A549 (cell line): ENCODE data around the gene GSTO2. TPM values are rescaled to one million over a fixed set of nuclear protein-coding genes. Genes with fewer than 3 reads are reported as not detected.

ENCODE experiments used
- BHLHE40 ChIP-seq: IDR thresholded peaks from 2 replicates; pipeline ENCODE4 v1.6.1; 2012; ENCODE audit warnings: low read depth, low read length, inconsistent platforms
- CBX8 ChIP-seq: fragments of 200-600 bp; sonication (generic); IDR thresholded peaks from 2 replicates; pipeline ENCODE4 v1.6.1; 2016
- CEBPB ChIP-seq, 2 experiments: fragments of >200 bp in 1 of 2; sonication (Bioruptor Twin) in 1 of 2; formaldehyde crosslinking in 1 of 2; IDR thresholded peaks; 2 replicates each; pipeline ENCODE4 v1.6.1; 2012 to 2016
- CHD2 ChIP-seq: fragments of 150-350 bp; IDR thresholded peaks from 2 replicates; pipeline ENCODE4 v1.6.1; 2014; ENCODE audit warnings: low read length; ENCODE audit not compliant: partially characterized antibody
- CHD4 ChIP-seq: fragments of 200-600 bp; sonication (generic); IDR thresholded peaks from 2 replicates; pipeline ENCODE4 v1.6.1; 2016; ENCODE audit warnings: antibody characterized with exemption, mild to moderate bottlenecking, borderline replicate concordance
- EP300 ChIP-seq, 2 experiments: fragments of >200 bp; sonication (Bioruptor Twin); formaldehyde crosslinking; IDR thresholded peaks; 2 replicates in 1 of 2; 3 replicates in 1 of 2; pipeline ENCODE4 v1.6.1; 2016 to 2017
- ESRRA ChIP-seq: fragments of 150-350 bp; IDR thresholded peaks from 2 replicates; pipeline ENCODE4 v1.6.1; 2014; ENCODE audit warnings: mild to moderate bottlenecking, low read length, borderline replicate concordance
- FOXS1 ChIP-seq: fragments of 250-450 bp; sonication (Bioruptor Pico); IDR thresholded peaks from 2 replicates; pipeline ENCODE4 v1.5.0; 2020; ENCODE audit warnings: mild to moderate bottlenecking, moderate library complexity
- GATA3 ChIP-seq: IDR thresholded peaks from 2 replicates; pipeline ENCODE4 v1.6.1; 2012; ENCODE audit warnings: borderline replicate concordance
- HEYL ChIP-seq: fragments of 250-450 bp; sonication (Bioruptor Pico); IDR thresholded peaks from 2 replicates; pipeline ENCODE4 v1.8.0; 2021; ENCODE audit warnings: mild to moderate bottlenecking, moderate library complexity
- HOXA7 ChIP-seq: fragments of 250-450 bp; sonication (Bioruptor Pico); IDR thresholded peaks from 2 replicates; pipeline ENCODE4 v1.5.0; 2020; ENCODE audit warnings: mild to moderate bottlenecking, moderate library complexity
- HOXB5 ChIP-seq: fragments of 250-450 bp; sonication (Bioruptor Pico); IDR thresholded peaks from 2 replicates; pipeline ENCODE4 v1.5.0; 2020; ENCODE audit warnings: mild to moderate bottlenecking, moderate library complexity
- JUN ChIP-seq, 2 experiments: fragments of >200 bp; sonication (Bioruptor Twin); formaldehyde crosslinking; IDR thresholded peaks; 2 replicates in 1 of 2; 3 replicates in 1 of 2; pipeline ENCODE4 v1.6.1; 2016 to 2017
- KDM1A ChIP-seq: fragments of 200-600 bp; sonication (generic); IDR thresholded peaks from 2 replicates; pipeline ENCODE4 v1.6.1; 2016; ENCODE audit warnings: low read depth, mild to moderate bottlenecking
- KDM5A ChIP-seq: fragments of 200-600 bp; sonication (generic); IDR thresholded peaks from 2 replicates; pipeline ENCODE4 v1.6.1; 2016; ENCODE audit warnings: antibody characterized with exemption, mild to moderate bottlenecking
- NFE2L2 ChIP-seq: fragments of 150-350 bp; conservative IDR thresholded peaks from 2 replicates; pipeline ENCODE4 v1.6.1; 2014; ENCODE audit warnings: low read length
- NPAS2 ChIP-seq: fragments of 250-450 bp; sonication (Bioruptor Pico); IDR thresholded peaks from 2 replicates; pipeline ENCODE4 v1.8.0; 2022; ENCODE audit warnings: mild to moderate bottlenecking, moderate library complexity, borderline replicate concordance
- PHF8 ChIP-seq: fragments of 200-600 bp; sonication (generic); IDR thresholded peaks from 2 replicates; pipeline ENCODE4 v1.6.1; 2016; ENCODE audit warnings: low read depth, mild to moderate bottlenecking, antibody characterized with exemption, moderate library complexity, borderline replicate concordance
- POLR2A ChIP-seq: IDR thresholded peaks from 2 replicates; pipeline ENCODE4 v1.6.1; 2012; ENCODE audit warnings: mild to moderate bottlenecking, low read length
- POLR2AphosphoS2 ChIP-seq: conservative IDR thresholded peaks from 2 replicates; pipeline ENCODE4 v1.6.1; 2012; ENCODE audit warnings: low read length, improper control_type of control experiment, inconsistent platforms
- RARB ChIP-seq: fragments of 250-450 bp; sonication (Bioruptor Pico); IDR thresholded peaks from 2 replicates; pipeline ENCODE4 v1.8.0; 2021; ENCODE audit warnings: mild to moderate bottlenecking, moderate library complexity
- RCOR1 ChIP-seq: fragments of 150-350 bp; IDR thresholded peaks from 2 replicates; pipeline ENCODE4 v1.6.1; 2014; ENCODE audit warnings: antibody characterized with exemption, low read length, low read depth
- RFX5 ChIP-seq: fragments of 450-650 bp; IDR thresholded peaks from 2 replicates; pipeline ENCODE4 v1.7.1; 2014; ENCODE audit warnings: antibody characterized with exemption, mild to moderate bottlenecking, moderate library complexity
- TFCP2L1 ChIP-seq: fragments of 250-450 bp; sonication (Bioruptor Pico); IDR thresholded peaks from 2 replicates; pipeline ENCODE4 v1.5.0; 2021; ENCODE audit warnings: mild to moderate bottlenecking
- ZNF302 ChIP-seq: fragments of 250-450 bp; sonication (Bioruptor Pico); IDR thresholded peaks from 2 replicates; pipeline ENCODE4 v1.9.0; 2021; ENCODE audit warnings: inconsistent platforms, mild to moderate bottlenecking, moderate library complexity
- ZSCAN20 ChIP-seq: fragments of 250-450 bp; sonication (Bioruptor Pico); IDR thresholded peaks from 2 replicates; pipeline ENCODE4 v1.8.0; 2022; ENCODE audit warnings: mild to moderate bottlenecking, moderate library complexity
- polyA plus RNA-seq, 4 experiments: library from polyadenylated mRNA; depleted of rRNA in 3 of 4; stranded (reverse); fragments of >200 nt; fragmentation: RNase III in 1 of 4; extraction: RNeasy Plus Mini Kit Qiagen cat#74134 plus additional on column Dnase treatment in 1 of 4; gene quantifications; 2 replicates in 3 of 4; 3 replicates in 1 of 4; pipeline ENCODE4 v1.2.3, GENCODE V29; 2011 to 2017
- TF ChIP-seq, protein P1 (sequence below): fragments of 250-450 bp; sonication (Bioruptor Pico); IDR thresholded peaks from 2 replicates; pipeline ENCODE4 v1.5.0; 2020; ENCODE audit warnings: low read depth, mild to moderate bottlenecking, moderate library complexity
- TF ChIP-seq, protein P2 (sequence below): fragments of >200 bp; sonication (Bioruptor Twin); formaldehyde crosslinking; IDR thresholded peaks from 3 replicates; pipeline ENCODE4 v1.5.1; 2016
- TF ChIP-seq, protein P3 (sequence below): IDR thresholded peaks from 2 replicates; pipeline ENCODE4 v1.6.1; 2012
- TF ChIP-seq, protein P4 (sequence below): fragments of 200-600 bp; sonication (generic); IDR thresholded peaks from 2 replicates; pipeline ENCODE4 v1.6.1; 2016; ENCODE audit warnings: antibody characterized with exemption, mild to moderate bottlenecking, moderate library complexity
- TF ChIP-seq, protein P5 (sequence below): fragments of 450-650 bp; IDR thresholded peaks from 2 replicates; pipeline ENCODE4 v1.6.1; 2014; ENCODE audit warnings: antibody characterized with exemption
- TF ChIP-seq, protein P6 (sequence below): fragments of >200 bp; sonication (Bioruptor Twin); formaldehyde crosslinking; IDR thresholded peaks from 3 replicates; pipeline ENCODE4 v1.6.1; 2016
- TF ChIP-seq, protein P7 (sequence below): fragments of >200 bp; sonication (Bioruptor Twin); formaldehyde crosslinking; IDR thresholded peaks from 2 replicates; pipeline ENCODE4 v1.6.1; 2016
- TF ChIP-seq, protein P8 (sequence below): IDR thresholded peaks from 2 replicates; pipeline ENCODE4 v1.6.1; 2012

The GSTO2 gene
- polyA plus RNA-seq, 2 of the 4 experiments (the other 2 are of a cell fraction) = 1.3 to 5.7 TPM

DNA sequence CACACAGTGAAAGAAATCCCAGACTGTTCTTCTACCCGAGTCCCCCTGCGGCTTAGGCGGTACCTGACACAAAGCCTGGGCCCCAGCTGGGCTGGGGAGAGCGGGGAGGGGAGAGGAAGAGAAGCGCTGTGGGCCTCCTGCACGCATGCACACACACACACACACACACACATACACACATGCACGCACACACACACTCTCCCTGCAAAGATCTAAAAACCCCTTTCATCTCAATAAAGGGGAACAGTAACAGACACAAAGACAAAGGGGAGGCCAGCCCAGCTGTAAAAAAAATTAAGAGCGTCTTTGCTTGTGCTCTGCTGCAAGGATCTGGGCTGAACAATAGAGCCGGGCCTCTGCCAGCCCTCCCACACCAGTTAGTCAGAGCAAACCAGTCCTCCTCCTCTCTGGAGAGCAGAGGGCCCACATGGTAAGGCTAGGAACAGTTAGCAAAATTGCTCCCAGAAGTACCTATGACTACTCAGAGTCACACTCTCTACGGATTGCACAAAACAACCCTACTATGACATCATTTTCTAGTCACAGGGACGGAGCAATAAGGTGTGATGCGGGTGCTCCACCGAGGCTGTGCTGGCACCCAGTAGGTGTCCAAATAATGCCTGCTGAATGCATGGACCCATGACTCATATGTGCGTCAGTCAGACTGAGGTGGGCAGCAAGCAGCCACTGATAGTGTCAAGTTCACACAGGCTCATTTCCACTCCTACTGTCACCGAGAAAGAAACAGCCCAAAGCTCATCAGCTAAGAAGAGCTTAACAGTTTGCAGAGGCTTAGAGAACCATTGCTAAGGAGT, 60.1 kb downstream of the GSTO2 start (continued):
- TF ChIP-seq, protein P1, sequence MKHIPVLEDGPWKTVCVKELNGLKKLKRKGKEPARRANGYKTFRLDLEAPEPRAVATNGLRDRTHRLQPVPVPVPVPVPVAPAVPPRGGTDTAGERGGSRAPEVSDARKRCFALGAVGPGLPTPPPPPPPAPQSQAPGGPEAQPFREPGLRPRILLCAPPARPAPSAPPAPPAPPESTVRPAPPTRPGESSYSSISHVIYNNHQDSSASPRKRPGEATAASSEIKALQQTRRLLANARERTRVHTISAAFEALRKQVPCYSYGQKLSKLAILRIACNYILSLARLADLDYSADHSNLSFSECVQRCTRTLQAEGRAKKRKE (CRISPR knock-in tag) = no peak
- TF ChIP-seq ESRRA (no peak), CEBPB (IDR thresholded peaks at IDR 0.05) (peak; percentile 94 to 96), POLR2A (no peak), CHD4 (no peak), ZSCAN20 (CRISPR knock-in tag) (no peak), ZNF302 (CRISPR knock-in tag) (no peak), RFX5 (no peak), NFE2L2 (no peak), RARB (no peak), NPAS2 (CRISPR knock-in tag) (no peak), GATA3 (peak; percentile 25; the same call in 1 of the 2 replicates), JUN (IDR thresholded peaks at IDR 0.05) (peak; percentile 62 to 80; a peak in 3 of 5 replicates), CBX8 (no peak), POLR2AphosphoS2 (no peak), HOXB5 (CRISPR knock-in tag) (no peak), EP300 (IDR thresholded peaks at IDR 0.05) (peak; percentile 74 to 76; a peak in 3 of 5 replicates), HEYL (CRISPR knock-in tag) (no peak), HOXA7 (no peak), KDM1A (no peak), FOXS1 (CRISPR knock-in tag) (no peak), KDM5A (no peak), PHF8 (no peak), TFCP2L1 (no peak), RCOR1 (no peak), CHD2 (no peak), BHLHE40 (no peak)
- TF ChIP-seq, protein P2, sequence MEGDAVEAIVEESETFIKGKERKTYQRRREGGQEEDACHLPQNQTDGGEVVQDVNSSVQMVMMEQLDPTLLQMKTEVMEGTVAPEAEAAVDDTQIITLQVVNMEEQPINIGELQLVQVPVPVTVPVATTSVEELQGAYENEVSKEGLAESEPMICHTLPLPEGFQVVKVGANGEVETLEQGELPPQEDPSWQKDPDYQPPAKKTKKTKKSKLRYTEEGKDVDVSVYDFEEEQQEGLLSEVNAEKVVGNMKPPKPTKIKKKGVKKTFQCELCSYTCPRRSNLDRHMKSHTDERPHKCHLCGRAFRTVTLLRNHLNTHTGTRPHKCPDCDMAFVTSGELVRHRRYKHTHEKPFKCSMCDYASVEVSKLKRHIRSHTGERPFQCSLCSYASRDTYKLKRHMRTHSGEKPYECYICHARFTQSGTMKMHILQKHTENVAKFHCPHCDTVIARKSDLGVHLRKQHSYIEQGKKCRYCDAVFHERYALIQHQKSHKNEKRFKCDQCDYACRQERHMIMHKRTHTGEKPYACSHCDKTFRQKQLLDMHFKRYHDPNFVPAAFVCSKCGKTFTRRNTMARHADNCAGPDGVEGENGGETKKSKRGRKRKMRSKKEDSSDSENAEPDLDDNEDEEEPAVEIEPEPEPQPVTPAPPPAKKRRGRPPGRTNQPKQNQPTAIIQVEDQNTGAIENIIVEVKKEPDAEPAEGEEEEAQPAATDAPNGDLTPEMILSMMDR = no peak
- TF ChIP-seq, protein P3, sequence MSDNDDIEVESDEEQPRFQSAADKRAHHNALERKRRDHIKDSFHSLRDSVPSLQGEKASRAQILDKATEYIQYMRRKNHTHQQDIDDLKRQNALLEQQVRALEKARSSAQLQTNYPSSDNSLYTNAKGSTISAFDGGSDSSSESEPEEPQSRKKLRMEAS = peak; percentile 83
- TF ChIP-seq, protein P4, sequence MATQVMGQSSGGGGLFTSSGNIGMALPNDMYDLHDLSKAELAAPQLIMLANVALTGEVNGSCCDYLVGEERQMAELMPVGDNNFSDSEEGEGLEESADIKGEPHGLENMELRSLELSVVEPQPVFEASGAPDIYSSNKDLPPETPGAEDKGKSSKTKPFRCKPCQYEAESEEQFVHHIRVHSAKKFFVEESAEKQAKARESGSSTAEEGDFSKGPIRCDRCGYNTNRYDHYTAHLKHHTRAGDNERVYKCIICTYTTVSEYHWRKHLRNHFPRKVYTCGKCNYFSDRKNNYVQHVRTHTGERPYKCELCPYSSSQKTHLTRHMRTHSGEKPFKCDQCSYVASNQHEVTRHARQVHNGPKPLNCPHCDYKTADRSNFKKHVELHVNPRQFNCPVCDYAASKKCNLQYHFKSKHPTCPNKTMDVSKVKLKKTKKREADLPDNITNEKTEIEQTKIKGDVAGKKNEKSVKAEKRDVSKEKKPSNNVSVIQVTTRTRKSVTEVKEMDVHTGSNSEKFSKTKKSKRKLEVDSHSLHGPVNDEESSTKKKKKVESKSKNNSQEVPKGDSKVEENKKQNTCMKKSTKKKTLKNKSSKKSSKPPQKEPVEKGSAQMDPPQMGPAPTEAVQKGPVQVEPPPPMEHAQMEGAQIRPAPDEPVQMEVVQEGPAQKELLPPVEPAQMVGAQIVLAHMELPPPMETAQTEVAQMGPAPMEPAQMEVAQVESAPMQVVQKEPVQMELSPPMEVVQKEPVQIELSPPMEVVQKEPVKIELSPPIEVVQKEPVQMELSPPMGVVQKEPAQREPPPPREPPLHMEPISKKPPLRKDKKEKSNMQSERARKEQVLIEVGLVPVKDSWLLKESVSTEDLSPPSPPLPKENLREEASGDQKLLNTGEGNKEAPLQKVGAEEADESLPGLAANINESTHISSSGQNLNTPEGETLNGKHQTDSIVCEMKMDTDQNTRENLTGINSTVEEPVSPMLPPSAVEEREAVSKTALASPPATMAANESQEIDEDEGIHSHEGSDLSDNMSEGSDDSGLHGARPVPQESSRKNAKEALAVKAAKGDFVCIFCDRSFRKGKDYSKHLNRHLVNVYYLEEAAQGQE = no peak
- TF ChIP-seq, protein P5, sequence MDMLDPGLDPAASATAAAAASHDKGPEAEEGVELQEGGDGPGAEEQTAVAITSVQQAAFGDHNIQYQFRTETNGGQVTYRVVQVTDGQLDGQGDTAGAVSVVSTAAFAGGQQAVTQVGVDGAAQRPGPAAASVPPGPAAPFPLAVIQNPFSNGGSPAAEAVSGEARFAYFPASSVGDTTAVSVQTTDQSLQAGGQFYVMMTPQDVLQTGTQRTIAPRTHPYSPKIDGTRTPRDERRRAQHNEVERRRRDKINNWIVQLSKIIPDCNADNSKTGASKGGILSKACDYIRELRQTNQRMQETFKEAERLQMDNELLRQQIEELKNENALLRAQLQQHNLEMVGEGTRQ = no peak
- TF ChIP-seq, protein P6, sequence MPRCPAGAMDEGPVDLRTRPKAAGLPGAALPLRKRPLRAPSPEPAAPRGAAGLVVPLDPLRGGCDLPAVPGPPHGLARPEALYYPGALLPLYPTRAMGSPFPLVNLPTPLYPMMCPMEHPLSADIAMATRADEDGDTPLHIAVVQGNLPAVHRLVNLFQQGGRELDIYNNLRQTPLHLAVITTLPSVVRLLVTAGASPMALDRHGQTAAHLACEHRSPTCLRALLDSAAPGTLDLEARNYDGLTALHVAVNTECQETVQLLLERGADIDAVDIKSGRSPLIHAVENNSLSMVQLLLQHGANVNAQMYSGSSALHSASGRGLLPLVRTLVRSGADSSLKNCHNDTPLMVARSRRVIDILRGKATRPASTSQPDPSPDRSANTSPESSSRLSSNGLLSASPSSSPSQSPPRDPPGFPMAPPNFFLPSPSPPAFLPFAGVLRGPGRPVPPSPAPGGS = peak; percentile 74; the same call in 2 of the 3 replicates
- TF ChIP-seq, protein P7, sequence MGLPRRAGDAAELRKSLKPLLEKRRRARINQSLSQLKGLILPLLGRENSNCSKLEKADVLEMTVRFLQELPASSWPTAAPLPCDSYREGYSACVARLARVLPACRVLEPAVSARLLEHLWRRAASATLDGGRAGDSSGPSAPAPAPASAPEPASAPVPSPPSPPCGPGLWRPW = peak; percentile 50
- TF ChIP-seq, protein P8, sequence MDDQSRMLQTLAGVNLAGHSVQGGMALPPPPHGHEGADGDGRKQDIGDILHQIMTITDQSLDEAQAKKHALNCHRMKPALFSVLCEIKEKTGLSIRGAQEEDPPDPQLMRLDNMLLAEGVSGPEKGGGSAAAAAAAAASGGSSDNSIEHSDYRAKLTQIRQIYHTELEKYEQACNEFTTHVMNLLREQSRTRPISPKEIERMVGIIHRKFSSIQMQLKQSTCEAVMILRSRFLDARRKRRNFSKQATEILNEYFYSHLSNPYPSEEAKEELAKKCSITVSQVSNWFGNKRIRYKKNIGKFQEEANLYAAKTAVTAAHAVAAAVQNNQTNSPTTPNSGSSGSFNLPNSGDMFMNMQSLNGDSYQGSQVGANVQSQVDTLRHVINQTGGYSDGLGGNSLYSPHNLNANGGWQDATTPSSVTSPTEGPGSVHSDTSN = 0 out of 2 replicates have a peak, but pooled peaks have one; percentile 19
